Osteocyte (in vitro differentiated cells): ENCODE data around the gene SPAG9. TPM values are rescaled to one million over a fixed set of nuclear protein-coding genes. Genes with fewer than 3 reads are reported as not detected.

Experiments
- DNase-seq: peaks from one replicate; pipeline ENCODE4 v3.0.0; 2021; ENCODE audit warnings: mixed read lengths; ENCODE audit not compliant: unreplicated experiment; ENCODE audit errors: extremely low spot score
- H3K27ac Mint-ChIP-seq: one replicate; pipeline ENCODE4 v1.8.0; 2021; ENCODE audit warnings: mild to moderate bottlenecking, mixed read lengths; ENCODE audit not compliant: unreplicated experiment
- H3K27me3 Mint-ChIP-seq: one replicate; pipeline ENCODE4 v1.8.0; 2021; ENCODE audit warnings: mixed read lengths; ENCODE audit not compliant: unreplicated experiment
- H3K36me3 Mint-ChIP-seq: one replicate; pipeline ENCODE4 v1.8.0; 2021; ENCODE audit warnings: mixed read lengths; ENCODE audit not compliant: unreplicated experiment
- H3K4me1 Mint-ChIP-seq: one replicate; pipeline ENCODE4 v1.8.0; 2021; ENCODE audit warnings: mixed read lengths; ENCODE audit not compliant: unreplicated experiment
- H3K4me3 Mint-ChIP-seq: one replicate; pipeline ENCODE4 v1.8.0; 2021; ENCODE audit warnings: mild to moderate bottlenecking, moderate library complexity, mixed read lengths; ENCODE audit not compliant: unreplicated experiment
- H3K9me3 Mint-ChIP-seq: one replicate; pipeline ENCODE4 v1.8.0; 2021; ENCODE audit warnings: mixed read lengths; ENCODE audit not compliant: unreplicated experiment
- CTCF ChIP-seq: fragments of 200-600 bp; sonication (generic); IDR thresholded peaks from 2 replicates; pipeline ENCODE4 v1.5.0; 2021; ENCODE audit warnings: antibody characterized with exemption, mild to moderate bottlenecking, moderate library complexity
- total RNA-seq: library from RNA; stranded (reverse); gene quantifications from 2 replicates; pipeline ENCODE4 v1.2.1, GENCODE V29; 2021

The SPAG9 gene
- total RNA-seq, 1 donor from 2014 or later: 100 TPM

GRCh38 chr17:50967795-50968194 lies 152.9 kb downstream of the SPAG9 start:
- H3K4me1 Mint-ChIP-seq: peaks cover 25% of the 10 kb centered on the region

GRCh38 chr17:50966163-50966666 lies 154.5 kb downstream of the SPAG9 start:
- no peak for DNase-seq
- H3K27ac Mint-ChIP-seq: no peak overlapping the region
- H3K27me3 Mint-ChIP-seq: no peaks in the 10 kb centered on the region
- H3K9me3 Mint-ChIP-seq: no peaks in the 10 kb centered on the region
- no peak for TF ChIP-seq CTCF
- H3K36me3 Mint-ChIP-seq: peaks cover 37% of the 10 kb centered on the region
- peaks cover 26% of the 10 kb centered on the region for H3K4me1 Mint-ChIP-seq
- no peak overlapping the region for H3K4me3 Mint-ChIP-seq

More at GRCh38 chr17:50967795-50968194, 152.9 kb downstream of the SPAG9 start:
- Mint-ChIP-seq H3K36me3 (peaks cover 40% of the 10 kb centered on the region), H3K27ac (peak overlapping the region; percentile 56), H3K27me3 (no peaks in the 10 kb centered on the region), H3K9me3 (no peaks in the 10 kb centered on the region), H3K4me3 (no peak overlapping the region)
- no peak for DNase-seq
- TF ChIP-seq CTCF: no peak

GRCh38 chr17:50963139-50963538 lies 157.5 kb downstream of the SPAG9 start:
- no peaks in the 10 kb centered on the region for H3K9me3 Mint-ChIP-seq
- peak overlapping the region; percentile 15 for H3K27ac Mint-ChIP-seq
- H3K4me3 Mint-ChIP-seq: no peak overlapping the region
- peaks cover 19% of the 10 kb centered on the region for H3K36me3 Mint-ChIP-seq
- no peak for TF ChIP-seq CTCF
- no peaks in the 10 kb centered on the region for H3K27me3 Mint-ChIP-seq
- H3K4me1 Mint-ChIP-seq: peaks cover 26% of the 10 kb centered on the region
- no peak for DNase-seq

- H3K27ac Mint-ChIP-seq: no peak overlapping the region
- no peaks in the 10 kb centered on the region for H3K27me3 Mint-ChIP-seq
- peaks cover 16% of the 10 kb centered on the region for H3K4me1 Mint-ChIP-seq
- no peak overlapping the region for H3K4me3 Mint-ChIP-seq
- no peak for TF ChIP-seq CTCF
- no peaks in the 10 kb centered on the region for H3K9me3 Mint-ChIP-seq
- DNase-seq: no peak
- peaks cover 13% of the 10 kb centered on the region for H3K36me3 Mint-ChIP-seq
Observed at GRCh38 chr17:50961282-50962220, 159.1 kb downstream of the SPAG9 start.

GRCh38 chr17:50959341-50959740 lies 161.3 kb downstream of the SPAG9 start:
- Mint-ChIP-seq H3K4me3 (no peak overlapping the region), H3K36me3 (peaks cover 3% of the 10 kb centered on the region), H3K4me1 (peaks cover 19% of the 10 kb centered on the region), H3K27ac (no peak overlapping the region), H3K9me3 (no peaks in the 10 kb centered on the region), H3K27me3 (no peaks in the 10 kb centered on the region)
- no peak for DNase-seq
- no peak for TF ChIP-seq CTCF
